OCI-LY3 (cell line): ENCODE measurements around the gene FGFBP1.

Experiments
- CTCF ChIP-seq: fragments of 200-600, 300-600 bp; sonication (generic); IDR thresholded peaks from 2 replicates; pipeline ENCODE4 v1.5.1; 2014; ENCODE audit warnings: antibody characterized with exemption, low read length, low read depth
- EZH2phosphoT487 ChIP-seq: fragments of 200-600 bp; shearing (Covaris generic); IDR thresholded peaks from 2 replicates; pipeline ENCODE4 v1.6.1; 2018; ENCODE audit warnings: antibody characterized with exemption, mixed run types, low read depth

GRCh38 chr4:15901007-15901406, 37.5 kb downstream of the FGFBP1 start:
- no peak for TF ChIP-seq EZH2phosphoT487
- TF ChIP-seq CTCF, result no peak
